ENCODE measurements around the gene DGKI.

DNA sequence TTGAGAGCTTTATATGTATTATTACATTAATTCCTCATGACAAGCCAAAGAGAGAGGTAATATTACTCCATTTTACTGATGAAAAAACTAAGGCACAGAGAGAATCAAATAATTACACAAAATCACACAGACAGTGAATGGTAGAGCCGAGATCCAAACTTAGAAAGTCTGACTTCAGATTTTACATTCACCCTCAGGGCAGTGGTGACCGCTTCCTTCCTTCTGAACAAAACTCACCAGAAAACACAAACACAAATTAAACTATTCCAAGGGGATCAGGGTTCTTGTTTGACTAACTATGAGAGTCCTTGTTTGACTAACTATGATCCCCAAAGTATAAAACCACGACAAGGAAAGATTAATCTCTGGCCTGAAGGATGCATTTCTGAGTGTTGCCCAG is 435.3 kb downstream of the DGKI start:
- TF ChIP-seq JUN (IDR thresholded peaks at IDR 0.05), result no peak
- no peak for TF ChIP-seq ESRRA (IDR thresholded peaks at IDR 0.05; ENCODE audit: borderline replicate concordance, low read length)
- TF ChIP-seq CTCF (IDR thresholded peaks at IDR 0.05), result no peak
- TF ChIP-seq POLR2AphosphoS2 (conservative IDR thresholded peaks at IDR 0.05; ENCODE audit: low read length), result no peak
